Measurements from ENCODE around the gene ZNF273.
"Not testable (repeated sequence)": the region's sequence is repeated elsewhere in the genome, so short reads cannot be mapped to it uniquely, and the experiment has no call there.

Gene ZNF273

DNA sequence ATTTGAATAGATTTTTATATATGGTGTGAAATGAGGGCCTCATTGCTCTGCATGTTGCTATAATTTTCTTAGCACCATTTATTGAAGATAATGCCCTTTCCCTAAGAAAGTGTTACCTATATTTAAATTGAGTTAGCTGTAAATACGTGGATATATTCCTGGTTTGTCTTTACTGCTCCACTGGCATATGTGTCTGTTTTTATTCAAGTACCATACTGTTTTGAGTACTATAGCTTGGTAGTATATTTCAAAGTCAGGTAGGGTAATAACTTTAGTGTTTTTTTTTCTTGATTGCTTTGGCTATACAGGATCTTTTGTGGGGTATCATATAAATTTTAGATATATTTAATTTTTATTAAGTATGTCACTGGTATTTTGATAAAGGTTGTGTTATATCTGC lies 31.4 kb downstream of the ZNF273 start:
- TF ChIP-seq, protein P1, sequence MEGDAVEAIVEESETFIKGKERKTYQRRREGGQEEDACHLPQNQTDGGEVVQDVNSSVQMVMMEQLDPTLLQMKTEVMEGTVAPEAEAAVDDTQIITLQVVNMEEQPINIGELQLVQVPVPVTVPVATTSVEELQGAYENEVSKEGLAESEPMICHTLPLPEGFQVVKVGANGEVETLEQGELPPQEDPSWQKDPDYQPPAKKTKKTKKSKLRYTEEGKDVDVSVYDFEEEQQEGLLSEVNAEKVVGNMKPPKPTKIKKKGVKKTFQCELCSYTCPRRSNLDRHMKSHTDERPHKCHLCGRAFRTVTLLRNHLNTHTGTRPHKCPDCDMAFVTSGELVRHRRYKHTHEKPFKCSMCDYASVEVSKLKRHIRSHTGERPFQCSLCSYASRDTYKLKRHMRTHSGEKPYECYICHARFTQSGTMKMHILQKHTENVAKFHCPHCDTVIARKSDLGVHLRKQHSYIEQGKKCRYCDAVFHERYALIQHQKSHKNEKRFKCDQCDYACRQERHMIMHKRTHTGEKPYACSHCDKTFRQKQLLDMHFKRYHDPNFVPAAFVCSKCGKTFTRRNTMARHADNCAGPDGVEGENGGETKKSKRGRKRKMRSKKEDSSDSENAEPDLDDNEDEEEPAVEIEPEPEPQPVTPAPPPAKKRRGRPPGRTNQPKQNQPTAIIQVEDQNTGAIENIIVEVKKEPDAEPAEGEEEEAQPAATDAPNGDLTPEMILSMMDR (IDR thresholded peaks at IDR 0.05; ENCODE audit: insufficient read depth, low read depth, low read length, missing control alignments), result no peak
- DNase-seq (ENCODE audit: low read depth), result no peak
- H3K4me3 ChIP-seq (ENCODE audit: low read length), result no peak overlapping the region

DNA sequence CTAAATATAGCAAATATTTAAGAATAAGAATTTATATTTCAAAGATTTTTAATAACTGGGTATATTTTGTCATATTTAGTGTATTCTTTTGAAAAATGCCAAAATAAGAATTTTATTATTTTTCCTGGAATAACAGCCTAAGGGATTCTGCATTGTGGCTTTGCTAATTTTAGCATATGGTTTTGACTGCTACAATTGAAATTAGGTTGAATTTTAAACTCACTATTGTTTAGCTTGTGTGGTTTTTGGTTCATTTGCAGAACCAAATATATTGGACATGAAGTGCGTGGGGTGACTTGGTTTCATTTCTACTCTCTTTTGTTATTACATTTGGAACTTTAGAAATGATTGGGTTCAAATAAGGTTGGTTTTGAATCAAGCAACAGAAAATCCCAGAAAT lies 35.5 kb downstream of the ZNF273 start:
- TF ChIP-seq, protein P1 (IDR thresholded peaks at IDR 0.05; ENCODE audit: insufficient read depth, low read depth, low read length, missing control alignments), result no peak
- H3K4me3 ChIP-seq (ENCODE audit: low read length), result no peak overlapping the region
- no peak for DNase-seq (ENCODE audit: low read depth)

DNA sequence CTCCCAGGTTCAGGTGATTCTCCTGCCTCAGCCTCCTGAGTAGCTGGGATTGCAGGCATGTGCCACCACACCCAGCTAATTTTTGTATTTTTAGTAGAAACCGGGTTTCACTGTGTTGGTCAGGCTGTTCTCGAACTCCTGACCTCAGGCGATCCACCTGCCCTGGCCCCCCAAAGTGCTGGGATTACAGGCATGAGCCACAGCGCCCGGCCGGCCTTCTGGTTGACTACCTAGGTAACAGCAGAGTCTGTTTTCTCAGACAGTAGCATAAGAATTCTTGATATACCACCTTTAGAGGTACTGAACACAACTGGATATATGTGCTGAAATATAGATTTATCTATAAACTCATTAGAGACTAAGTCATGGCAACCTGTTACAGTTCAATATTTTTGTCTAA lies 36.9 kb downstream of the ZNF273 start:
- not testable (repeated sequence) for DNase-seq (ENCODE audit: low read depth); H3K4me3 ChIP-seq (ENCODE audit: low read length)

DNA sequence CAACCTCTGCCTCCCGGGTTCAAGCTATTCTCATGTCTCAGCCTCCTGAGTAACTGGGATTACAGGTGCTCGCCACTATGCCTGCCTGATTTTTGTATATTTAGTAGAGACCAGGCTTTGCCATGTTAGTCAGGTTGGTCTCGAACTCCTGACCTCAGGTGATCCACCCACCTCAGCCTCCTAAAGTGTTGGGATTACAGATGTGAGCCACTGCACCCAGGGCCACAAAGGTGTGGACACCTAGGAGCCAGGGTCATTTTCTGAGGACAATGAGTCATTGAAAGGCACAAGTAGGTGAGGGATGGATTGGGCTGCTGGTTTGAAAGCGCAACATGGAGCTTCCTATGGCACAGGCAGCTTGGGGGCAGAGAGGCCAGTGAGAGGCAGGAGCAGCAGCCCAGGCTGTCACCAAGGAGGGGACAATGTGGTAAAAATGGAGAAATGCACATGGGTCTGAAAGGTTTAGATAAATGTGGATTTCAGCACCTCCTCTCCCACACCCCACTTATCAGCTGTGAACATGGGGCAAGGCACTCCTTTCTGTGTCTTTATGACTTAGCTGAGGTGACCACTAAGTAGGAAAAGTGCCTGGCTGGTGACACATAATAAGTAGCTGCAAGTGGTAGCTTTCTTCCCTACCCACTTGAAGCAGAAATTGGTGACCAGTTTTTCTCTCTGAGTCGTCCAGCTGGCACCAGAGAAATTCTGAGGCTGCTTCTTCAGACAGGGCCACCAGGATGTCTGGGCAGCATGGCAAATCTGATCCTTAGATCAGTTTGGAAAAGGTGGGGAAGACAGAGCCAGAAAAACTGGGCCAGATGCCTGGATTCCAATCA lies 41.8 kb downstream of the ZNF273 start:
- H3K4me3 ChIP-seq (ENCODE audit: low read length); DNase-seq (ENCODE audit: low read depth): not testable (repeated sequence)

DNA sequence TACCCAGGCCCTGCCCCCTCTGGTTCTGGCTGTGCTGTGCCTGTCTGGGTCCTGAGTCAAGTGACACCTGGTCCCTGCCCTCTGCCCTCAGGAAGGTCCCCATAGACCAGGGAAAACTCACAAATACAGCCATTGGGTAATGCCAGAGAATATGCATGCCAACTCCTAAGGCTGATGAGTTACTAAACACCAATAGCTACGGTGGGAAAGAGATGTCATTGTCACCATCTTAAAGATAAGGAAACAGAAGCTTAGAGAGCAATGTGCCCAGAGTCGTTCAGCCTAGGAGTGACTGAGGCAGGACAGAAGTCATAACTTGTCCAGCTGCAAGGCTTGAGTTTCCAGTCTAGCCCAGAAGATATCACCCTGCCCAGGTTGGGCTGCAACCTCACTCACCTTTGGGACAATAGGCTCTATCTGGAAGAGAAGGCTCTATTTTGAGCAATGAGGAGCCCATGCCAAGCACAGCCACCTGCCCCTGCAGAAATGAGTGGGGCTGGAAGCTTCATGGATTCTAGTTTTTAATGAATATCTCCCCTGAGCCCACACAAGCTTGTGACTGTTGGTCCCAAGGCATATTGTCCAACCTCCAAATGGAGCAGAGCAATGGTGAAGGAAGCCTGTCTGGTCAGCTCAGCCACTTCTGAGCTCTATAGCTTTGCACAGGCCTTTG lies 42.6 kb downstream of the ZNF273 start:
- DNase-seq (ENCODE audit: low read depth), result no peak
- no peak overlapping the region for H3K4me3 ChIP-seq (ENCODE audit: low read length)
- TF ChIP-seq, protein P1 (IDR thresholded peaks at IDR 0.05; ENCODE audit: insufficient read depth, low read depth, low read length, missing control alignments), result no peak

DNA sequence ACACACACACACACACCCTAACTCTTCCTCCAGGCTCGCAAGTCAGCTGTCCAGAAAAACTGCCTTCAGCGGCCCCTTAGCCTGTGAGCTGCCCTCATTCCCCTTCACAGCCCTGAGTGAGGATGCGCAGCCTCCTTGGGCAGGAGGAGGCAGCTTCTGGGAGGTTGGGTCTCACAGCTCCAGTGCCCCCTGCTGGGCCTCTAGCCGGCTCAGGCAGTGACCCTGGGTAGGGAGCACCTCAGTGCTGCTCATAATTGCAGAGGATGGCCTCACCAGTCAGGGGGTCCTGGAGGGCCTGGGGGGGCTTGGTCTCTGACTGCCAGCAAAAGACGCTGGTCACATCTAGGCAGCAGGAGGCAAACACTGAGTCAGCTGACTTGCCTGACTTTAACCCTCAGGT lies 43.7 kb downstream of the ZNF273 start:
- no peak for DNase-seq (ENCODE audit: low read depth)
- H3K4me3 ChIP-seq (ENCODE audit: low read length), result peak overlapping the region; percentile 43

DNA sequence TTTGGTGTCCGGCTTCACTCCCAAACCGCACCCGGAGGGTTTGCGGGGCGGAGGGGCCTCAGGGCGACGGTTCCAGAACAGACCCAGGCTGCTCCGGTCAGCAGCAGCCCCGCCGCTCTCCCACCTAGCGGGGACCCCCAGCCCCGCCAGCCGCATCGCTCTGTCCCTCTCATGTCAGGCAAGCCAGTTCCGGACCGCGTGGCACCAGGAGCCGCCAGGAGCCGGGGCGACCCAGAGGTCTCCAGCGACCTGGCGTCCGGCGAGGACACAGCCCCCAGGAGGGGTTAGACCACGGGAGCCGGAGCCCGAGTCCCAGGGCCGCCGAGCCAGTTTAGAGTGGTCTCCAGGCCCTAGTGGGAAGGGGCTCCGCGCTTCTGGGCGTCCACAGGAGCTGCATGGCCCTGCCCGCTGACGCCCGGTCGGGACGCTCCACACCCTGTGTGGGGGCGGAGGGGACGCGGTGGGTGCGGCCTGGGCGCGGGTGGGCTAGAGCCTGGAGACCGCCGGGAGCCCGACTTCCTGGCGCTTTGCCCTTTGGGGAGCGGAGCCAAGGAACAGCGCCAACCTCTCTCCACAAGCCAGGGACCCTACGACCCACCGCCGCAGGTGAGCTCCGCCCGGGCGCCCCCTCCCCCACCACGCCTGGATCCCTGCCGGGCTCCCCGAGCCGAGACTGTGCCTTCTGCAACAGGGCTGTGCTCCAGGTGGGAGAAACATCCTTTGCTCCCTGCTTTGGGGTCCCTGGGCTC lies 44.4 kb downstream of the ZNF273 start:
- DNase-seq (ENCODE audit: low read depth), result no peak
- TF ChIP-seq, protein P1 (IDR thresholded peaks at IDR 0.05; ENCODE audit: insufficient read depth, low read depth, low read length, missing control alignments), result no peak
- H3K4me3 ChIP-seq (ENCODE audit: low read length), result peak overlapping the region; percentile 43

More for the DNA sequence above, 43.7 kb downstream of the ZNF273 start:
- TF ChIP-seq, protein P1 (IDR thresholded peaks at IDR 0.05; ENCODE audit: insufficient read depth, low read depth, low read length, missing control alignments), result peak; percentile 29

DNA sequence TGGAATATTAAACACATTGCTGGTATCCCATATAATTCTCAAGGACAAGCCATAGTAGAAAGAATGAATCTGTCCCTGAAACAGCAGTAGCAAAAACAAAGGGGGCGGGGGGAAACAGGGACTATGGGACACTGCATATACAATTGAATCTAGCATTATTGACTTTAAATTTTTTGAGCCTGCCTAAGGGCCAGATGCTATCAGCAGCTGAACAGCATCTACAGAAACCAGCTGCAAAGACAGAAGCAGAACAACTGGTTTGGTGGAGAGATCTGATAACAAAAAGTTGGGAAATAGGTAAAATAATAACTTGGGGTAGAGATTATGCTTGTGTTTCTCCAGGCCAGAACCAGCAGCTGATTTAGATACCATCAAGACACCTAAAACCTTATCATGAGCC lies 45.7 kb downstream of the ZNF273 start:
- not testable (repeated sequence) for DNase-seq (ENCODE audit: low read depth); H3K4me3 ChIP-seq (ENCODE audit: low read length)

DNA sequence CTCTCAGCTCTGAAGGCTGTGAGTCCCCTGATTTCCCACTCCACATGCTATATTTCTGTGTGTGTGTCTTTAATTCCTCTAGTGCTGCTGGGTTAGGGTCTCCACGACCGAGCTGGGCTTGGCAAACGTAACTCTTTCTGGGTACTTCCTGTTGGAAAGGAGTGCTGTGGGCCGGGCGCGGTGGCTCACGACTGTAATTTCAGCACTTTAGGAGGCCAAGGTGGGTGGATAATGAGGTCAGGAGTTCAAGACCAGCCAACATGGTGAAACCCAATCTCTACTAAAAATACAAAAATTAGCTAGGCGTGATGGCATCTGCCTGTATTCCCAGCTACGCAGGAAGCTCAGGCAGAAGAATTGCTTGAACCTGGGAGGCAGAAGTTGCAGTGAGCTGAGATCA lies 47.6 kb downstream of the ZNF273 start:
- DNase-seq (ENCODE audit: low read depth); H3K4me3 ChIP-seq (ENCODE audit: low read length): not testable (repeated sequence)
